Fibroblast of lung (primary cell): ENCODE measurements around the gene RAB13. TPM values are rescaled to one million over a fixed set of nuclear protein-coding genes. Genes with fewer than 3 reads are reported as not detected.

ENCODE experiments used
- DNase-seq, 2 donors: peaks; one replicate each; pipeline versions ENCODE4 v3.0.0 to v3.0.0-alpha.2; 2010; ENCODE audit warnings: low read depth in 2 of 2
- H2AFZ ChIP-seq: 2 replicates; pipeline ENCODE4 v1.5.1; 2012; ENCODE audit warnings: low read length, control low read depth, inconsistent platforms
- H3K27ac ChIP-seq: 2 replicates; pipeline ENCODE4 v1.5.1; 2011; ENCODE audit warnings: low read length, control low read depth; ENCODE audit not compliant: insufficient read depth
- H3K27me3 ChIP-seq: 2 replicates; pipeline ENCODE4 v1.5.1; 2011; ENCODE audit warnings: mild to moderate bottlenecking, low read length; ENCODE audit not compliant: control insufficient read depth, insufficient read depth
- H3K36me3 ChIP-seq: 2 replicates; pipeline ENCODE4 v1.5.1; 2011; ENCODE audit warnings: low read length; ENCODE audit not compliant: control insufficient read depth, insufficient read depth
- H3K4me1 ChIP-seq: 2 replicates; pipeline ENCODE4 v1.5.1; 2011; ENCODE audit warnings: low read length; ENCODE audit not compliant: control insufficient read depth, insufficient read depth; ENCODE audit errors: extremely low read depth
- H3K4me2 ChIP-seq: 2 replicates; pipeline ENCODE4 v1.5.1; 2011; ENCODE audit warnings: low read length, control low read depth; ENCODE audit not compliant: insufficient read depth; ENCODE audit errors: extremely low read depth
- H3K4me3 ChIP-seq, 4 experiments: fragments of 200-600 bp in 1 of 4; sonication (generic) in 1 of 4; replicated peaks in 1 of 4; 2 replicates each; pipeline ENCODE4 v1.5.1; 2011 to 2016; ENCODE audit warnings: low read length in 4 of 4, low read depth in 3 of 4, mild to moderate bottlenecking in 3 of 4, control low read depth in 2 of 4, inconsistent platforms in 1 of 4, mixed read lengths in 1 of 4; ENCODE audit not compliant: insufficient read depth in 1 of 4; ENCODE audit errors: control extremely low read depth in 1 of 4
- H3K79me2 ChIP-seq: 2 replicates; pipeline ENCODE4 v1.5.1; 2012; ENCODE audit warnings: mild to moderate bottlenecking, low read length, inconsistent platforms; ENCODE audit not compliant: control insufficient read depth, insufficient read depth
- H3K9ac ChIP-seq: 2 replicates; pipeline ENCODE4 v1.5.1; 2011; ENCODE audit warnings: mild to moderate bottlenecking, low read length, control low read depth; ENCODE audit not compliant: insufficient read depth
- H3K9me3 ChIP-seq: 2 replicates; pipeline ENCODE4 v1.5.1; 2012; ENCODE audit warnings: low read depth, low read length; ENCODE audit not compliant: control insufficient read depth, insufficient read depth
- H4K20me1 ChIP-seq: 2 replicates; pipeline ENCODE4 v1.5.1; 2011; ENCODE audit warnings: low read length; ENCODE audit not compliant: control insufficient read depth, insufficient read depth; ENCODE audit errors: extremely low read depth
- EZH2 ChIP-seq: IDR thresholded peaks from 2 replicates; pipeline ENCODE4 v1.5.1; 2012; ENCODE audit warnings: low read length, control low read depth, mild to moderate bottlenecking; ENCODE audit errors: missing control alignments
- polyA plus RNA-seq, 2 donors: library from polyadenylated mRNA; depleted of rRNA in 1 of 2; stranded (reverse) in 1 of 2; unstranded in 1 of 2; fragments of >200 nt; gene quantifications; 2 replicates each; pipeline ENCODE4 v1.2.1, GENCODE V29; 2011 to 2012; ENCODE audit warnings: missing spikeins in 1 of 2
- total RNA-seq: library from RNA; depleted of rRNA; stranded (reverse); fragments of >200 nt; gene quantifications from 2 replicates; pipeline ENCODE4 v1.2.1, GENCODE V29; 2014
- TF ChIP-seq, protein P1 (sequence below), 2 donors: IDR thresholded peaks in 1 of 2; conservative IDR thresholded peaks in 1 of 2; 1 replicate in 1 of 2; 2 replicates in 1 of 2; pipeline ENCODE4 v1.5.1; 2011 to 2012; ENCODE audit warnings: low read length in 2 of 2, control low read depth in 1 of 2, inconsistent platforms in 1 of 2, low read depth in 1 of 2, mild to moderate bottlenecking in 1 of 2

RAB13 gene
- total and polyA plus RNA-seq, 2 donors (not counting 1 experiment from before 2014, with no cell fraction given), result 86.2 to 126 TPM

DNA sequence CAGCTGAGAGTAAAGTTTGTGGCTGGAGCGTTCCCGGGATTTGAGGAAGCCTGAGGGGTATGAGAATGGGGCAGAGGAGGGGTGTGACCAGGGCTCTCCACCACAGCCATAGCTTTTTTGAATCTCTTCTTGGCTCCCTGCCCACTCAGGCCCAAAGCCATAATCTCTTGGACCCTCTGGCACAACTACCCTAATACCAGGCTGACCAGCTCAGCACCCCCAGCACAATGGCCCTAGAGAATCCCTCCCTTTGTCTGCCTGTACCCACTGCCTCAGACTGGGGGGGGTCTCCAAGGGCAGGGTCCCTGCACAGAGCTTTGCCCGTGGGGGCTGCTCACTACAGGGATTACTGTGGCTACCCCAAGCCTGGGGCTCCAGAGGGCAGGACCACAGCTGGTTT lies 47.1 kb downstream of the RAB13 start:
- H3K36me3 ChIP-seq, result peaks cover 28% of the 10 kb centered on the region
- no peaks in the 10 kb centered on the region for H4K20me1 ChIP-seq
- H3K9ac ChIP-seq, result no peak overlapping the region
- no peak for DNase-seq
- no peak overlapping the region for H3K4me3 ChIP-seq
- no peaks in the 10 kb centered on the region for H3K79me2 ChIP-seq
- no peak for TF ChIP-seq EZH2
- TF ChIP-seq, protein P1, sequence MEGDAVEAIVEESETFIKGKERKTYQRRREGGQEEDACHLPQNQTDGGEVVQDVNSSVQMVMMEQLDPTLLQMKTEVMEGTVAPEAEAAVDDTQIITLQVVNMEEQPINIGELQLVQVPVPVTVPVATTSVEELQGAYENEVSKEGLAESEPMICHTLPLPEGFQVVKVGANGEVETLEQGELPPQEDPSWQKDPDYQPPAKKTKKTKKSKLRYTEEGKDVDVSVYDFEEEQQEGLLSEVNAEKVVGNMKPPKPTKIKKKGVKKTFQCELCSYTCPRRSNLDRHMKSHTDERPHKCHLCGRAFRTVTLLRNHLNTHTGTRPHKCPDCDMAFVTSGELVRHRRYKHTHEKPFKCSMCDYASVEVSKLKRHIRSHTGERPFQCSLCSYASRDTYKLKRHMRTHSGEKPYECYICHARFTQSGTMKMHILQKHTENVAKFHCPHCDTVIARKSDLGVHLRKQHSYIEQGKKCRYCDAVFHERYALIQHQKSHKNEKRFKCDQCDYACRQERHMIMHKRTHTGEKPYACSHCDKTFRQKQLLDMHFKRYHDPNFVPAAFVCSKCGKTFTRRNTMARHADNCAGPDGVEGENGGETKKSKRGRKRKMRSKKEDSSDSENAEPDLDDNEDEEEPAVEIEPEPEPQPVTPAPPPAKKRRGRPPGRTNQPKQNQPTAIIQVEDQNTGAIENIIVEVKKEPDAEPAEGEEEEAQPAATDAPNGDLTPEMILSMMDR (conservative IDR thresholded peaks at IDR 0.05 in 1 of 2, IDR thresholded peaks at IDR 0.05 in 1 of 2; ENCODE audit: low read depth in 1 of 2, low read length in 2 of 2), result no peak
- no peaks in the 10 kb centered on the region for H3K9me3 ChIP-seq
- H2AFZ ChIP-seq, result no peak overlapping the region
- H3K27ac ChIP-seq, result no peak overlapping the region
- no peaks in the 10 kb centered on the region for H3K27me3 ChIP-seq
- no peaks in the 10 kb centered on the region for H3K4me1 ChIP-seq
- no peak overlapping the region for H3K4me2 ChIP-seq

DNA sequence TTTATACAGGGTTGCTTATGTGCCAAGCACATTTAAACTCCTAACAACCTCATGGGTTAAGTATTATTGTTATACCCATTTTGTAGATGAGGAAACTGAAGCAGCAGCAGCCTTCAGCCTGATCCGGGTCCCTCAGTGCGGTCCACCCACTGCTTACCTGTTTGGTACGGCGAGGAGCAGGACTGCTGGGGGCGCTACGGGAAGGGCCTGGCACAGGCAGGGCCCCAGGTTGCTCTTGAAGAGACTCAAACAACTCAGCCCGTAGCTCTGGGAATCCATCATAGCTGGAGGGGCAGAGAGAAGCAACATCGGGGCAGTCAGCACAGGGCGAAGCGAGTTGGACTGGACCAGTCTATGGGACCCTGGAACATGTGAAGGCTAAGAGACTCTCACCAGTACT lies 48.8 kb downstream of the RAB13 start:
- H3K4me3 ChIP-seq, result no peak overlapping the region
- H2AFZ ChIP-seq, result no peak overlapping the region
- no peaks in the 10 kb centered on the region for H4K20me1 ChIP-seq
- no peak overlapping the region for H3K27ac ChIP-seq
- no peaks in the 10 kb centered on the region for H3K27me3 ChIP-seq
- H3K9me3 ChIP-seq, result no peaks in the 10 kb centered on the region
- no peak overlapping the region for H3K4me2 ChIP-seq
- no peak overlapping the region for H3K9ac ChIP-seq
- no peaks in the 10 kb centered on the region for H3K4me1 ChIP-seq
- TF ChIP-seq EZH2, result no peak
- TF ChIP-seq, protein P1 (conservative IDR thresholded peaks at IDR 0.05 in 1 of 2, IDR thresholded peaks at IDR 0.05 in 1 of 2; ENCODE audit: low read depth in 1 of 2, low read length in 2 of 2), result no peak
- H3K79me2 ChIP-seq, result no peaks in the 10 kb centered on the region
- DNase-seq, result no peak
- peaks cover 27% of the 10 kb centered on the region for H3K36me3 ChIP-seq

DNA sequence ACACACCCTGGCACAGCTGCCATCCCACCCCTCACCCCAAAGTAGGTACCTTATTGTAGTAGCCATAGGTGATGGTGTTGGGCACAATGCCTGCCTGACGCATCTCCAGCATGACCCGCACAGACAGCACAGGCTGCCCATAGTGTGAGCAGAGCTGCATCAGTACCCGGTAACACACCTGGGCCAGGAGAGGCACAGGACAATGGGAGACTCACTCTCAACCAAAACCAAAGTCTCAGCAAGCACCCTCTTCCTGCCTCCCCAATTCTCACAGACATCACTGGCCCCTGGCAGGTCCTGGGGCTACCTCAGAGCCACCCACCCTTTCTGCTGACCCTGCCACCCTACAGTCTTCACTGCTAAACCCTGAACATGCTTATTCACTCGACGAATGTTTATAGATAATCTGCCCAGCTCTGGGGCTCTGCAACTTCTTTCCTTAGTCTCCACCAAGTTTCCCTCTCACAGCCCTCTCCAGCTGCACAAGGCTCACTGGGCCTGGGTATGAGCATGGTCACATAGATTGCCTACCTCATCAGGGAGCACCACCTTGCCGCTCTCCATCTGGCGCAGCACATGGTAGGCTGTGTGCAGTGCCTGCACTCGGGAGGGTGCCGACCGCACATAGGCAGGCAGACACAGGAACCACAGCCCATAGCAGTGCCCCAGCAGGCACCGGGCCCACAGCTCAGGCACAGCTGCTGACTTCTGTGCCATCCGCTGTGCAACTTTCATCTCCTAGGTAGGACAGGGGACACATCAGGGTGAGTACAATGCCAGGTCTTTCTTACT lies 49.9 kb downstream of the RAB13 start:
- H4K20me1 ChIP-seq, result no peaks in the 10 kb centered on the region
- H3K79me2 ChIP-seq, result no peaks in the 10 kb centered on the region
- no peak overlapping the region for H3K4me3 ChIP-seq
- no peak for DNase-seq
- no peaks in the 10 kb centered on the region for H3K9me3 ChIP-seq
- H3K4me1 ChIP-seq, result no peaks in the 10 kb centered on the region
- H3K36me3 ChIP-seq, result peaks cover 26% of the 10 kb centered on the region
- H3K27ac ChIP-seq, result no peak overlapping the region
- no peak overlapping the region for H3K9ac ChIP-seq
- TF ChIP-seq EZH2, result no peak
- TF ChIP-seq, protein P1 (conservative IDR thresholded peaks at IDR 0.05 in 1 of 2, IDR thresholded peaks at IDR 0.05 in 1 of 2; ENCODE audit: low read depth in 1 of 2, low read length in 2 of 2), result no peak
- H3K4me2 ChIP-seq, result no peak overlapping the region
- H3K27me3 ChIP-seq, result no peaks in the 10 kb centered on the region
- H2AFZ ChIP-seq, result no peak overlapping the region
